HL-60 (cell line): ENCODE data around the gene ARFIP1.

Experiments
- CTCF ChIP-seq: IDR thresholded peaks from one replicate; pipeline ENCODE4 v1.5.1; 2011; ENCODE audit warnings: low read length, control low read depth, inconsistent platforms; ENCODE audit not compliant: insufficient read depth
- GABPA ChIP-seq: IDR thresholded peaks from 2 replicates; pipeline ENCODE4 v1.6.1; 2012; ENCODE audit warnings: low read depth

- no peak for TF ChIP-seq GABPA
- TF ChIP-seq CTCF, result no peak
Measured at GRCh38 chr4:152960082-152960481, 180.3 kb downstream of the ARFIP1 start.
